ENCODE data around the gene PPM1M.

- TF ChIP-seq YY1 (IDR thresholded peaks at IDR 0.05; ENCODE audit: insufficient read depth, insufficient read length) (no peak), ZNF274 (IDR thresholded peaks at IDR 0.05; ENCODE audit: low read depth, low read length) (no peak)
Observed at GRCh38 chr3:52288674-52289073, 43.1 kb downstream of the PPM1M start.

Data from NT2/D1 (cell line).